Measurements from ENCODE around the gene CCL19.

CCL19 gene

DNA sequence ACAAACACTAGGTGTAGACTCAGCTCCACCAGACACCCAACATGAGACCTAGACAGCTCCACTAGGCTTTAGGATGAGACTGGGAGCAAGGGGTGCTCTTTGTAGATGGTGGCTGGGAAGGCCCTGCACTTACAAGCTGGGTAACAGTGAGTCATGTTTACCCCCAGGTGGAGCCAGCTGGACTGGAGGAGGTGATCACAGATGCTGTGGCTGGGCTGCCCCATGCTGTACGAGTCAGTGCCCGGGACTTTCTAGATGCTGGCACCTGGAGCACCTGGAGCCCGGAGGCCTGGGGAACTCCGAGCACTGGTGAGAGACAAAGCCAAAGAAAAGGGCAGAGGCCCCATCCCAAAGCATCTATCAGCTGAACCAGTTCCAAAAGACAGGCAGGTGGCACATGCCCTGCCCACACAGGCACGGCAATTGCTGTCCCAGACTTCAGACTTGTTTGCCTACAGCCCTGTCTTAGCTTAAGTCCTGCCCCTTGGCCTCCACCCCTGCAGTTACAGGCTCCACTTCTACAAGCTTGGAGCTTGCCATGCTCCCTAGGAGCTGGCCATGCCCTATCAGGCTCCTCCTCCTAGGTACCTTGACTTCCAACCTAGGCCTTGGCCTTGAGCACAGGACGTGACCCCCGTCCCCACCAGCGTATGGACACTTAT lies 31.4 kb downstream of the CCL19 start:
- no peak for DNase-seq (ENCODE audit: low read depth)
- H3K4me3 ChIP-seq (ENCODE audit: low read length) = no peak overlapping the region
- TF ChIP-seq, protein P1, sequence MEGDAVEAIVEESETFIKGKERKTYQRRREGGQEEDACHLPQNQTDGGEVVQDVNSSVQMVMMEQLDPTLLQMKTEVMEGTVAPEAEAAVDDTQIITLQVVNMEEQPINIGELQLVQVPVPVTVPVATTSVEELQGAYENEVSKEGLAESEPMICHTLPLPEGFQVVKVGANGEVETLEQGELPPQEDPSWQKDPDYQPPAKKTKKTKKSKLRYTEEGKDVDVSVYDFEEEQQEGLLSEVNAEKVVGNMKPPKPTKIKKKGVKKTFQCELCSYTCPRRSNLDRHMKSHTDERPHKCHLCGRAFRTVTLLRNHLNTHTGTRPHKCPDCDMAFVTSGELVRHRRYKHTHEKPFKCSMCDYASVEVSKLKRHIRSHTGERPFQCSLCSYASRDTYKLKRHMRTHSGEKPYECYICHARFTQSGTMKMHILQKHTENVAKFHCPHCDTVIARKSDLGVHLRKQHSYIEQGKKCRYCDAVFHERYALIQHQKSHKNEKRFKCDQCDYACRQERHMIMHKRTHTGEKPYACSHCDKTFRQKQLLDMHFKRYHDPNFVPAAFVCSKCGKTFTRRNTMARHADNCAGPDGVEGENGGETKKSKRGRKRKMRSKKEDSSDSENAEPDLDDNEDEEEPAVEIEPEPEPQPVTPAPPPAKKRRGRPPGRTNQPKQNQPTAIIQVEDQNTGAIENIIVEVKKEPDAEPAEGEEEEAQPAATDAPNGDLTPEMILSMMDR (conservative IDR thresholded peaks at IDR 0.05; ENCODE audit: low read depth, low read length) = no peak

DNA sequence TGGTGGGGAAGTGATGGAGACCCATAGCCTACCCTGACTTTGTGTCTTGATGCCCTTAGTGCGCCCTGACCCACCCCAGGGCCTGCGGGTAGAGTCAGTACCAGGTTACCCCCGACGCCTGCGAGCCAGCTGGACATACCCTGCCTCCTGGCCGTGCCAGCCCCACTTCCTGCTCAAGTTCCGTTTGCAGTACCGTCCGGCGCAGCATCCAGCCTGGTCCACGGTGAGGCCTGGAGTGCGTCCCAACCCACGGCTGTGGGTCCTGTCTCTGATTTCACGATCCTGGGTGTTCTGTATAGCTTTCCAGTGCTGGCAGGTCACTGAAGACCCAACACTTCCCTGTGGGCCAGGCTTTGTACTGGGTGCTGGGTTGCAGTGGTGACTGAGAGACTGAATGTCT lies 32.6 kb downstream of the CCL19 start:
- H3K4me3 ChIP-seq (ENCODE audit: low read length) = no peak overlapping the region
- DNase-seq (ENCODE audit: low read depth) = no peak
- TF ChIP-seq, protein P1 (conservative IDR thresholded peaks at IDR 0.05; ENCODE audit: low read depth, low read length) = no peak

DNA sequence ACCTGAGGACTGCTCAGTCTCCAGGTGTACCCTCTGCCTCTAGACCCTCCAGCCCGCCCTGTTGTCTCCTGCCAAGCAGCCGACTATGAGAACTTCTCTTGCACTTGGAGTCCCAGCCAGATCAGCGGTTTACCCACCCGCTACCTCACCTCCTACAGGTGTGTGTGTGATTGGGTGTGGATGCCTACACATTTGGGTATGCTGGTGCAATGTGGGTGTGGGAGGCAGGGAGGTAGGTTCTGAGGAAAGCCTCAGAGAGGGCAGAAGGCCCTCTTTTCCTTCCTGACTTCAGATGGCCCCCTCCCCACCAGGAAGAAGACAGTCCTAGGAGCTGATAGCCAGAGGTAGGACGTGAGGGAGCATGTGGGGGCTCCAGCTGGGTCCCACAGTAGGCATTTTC lies 34.1 kb downstream of the CCL19 start:
- no peak overlapping the region for H3K4me3 ChIP-seq (ENCODE audit: low read length)
- TF ChIP-seq, protein P1 (conservative IDR thresholded peaks at IDR 0.05; ENCODE audit: low read depth, low read length) = no peak
- no peak for DNase-seq (ENCODE audit: low read depth)

DNA sequence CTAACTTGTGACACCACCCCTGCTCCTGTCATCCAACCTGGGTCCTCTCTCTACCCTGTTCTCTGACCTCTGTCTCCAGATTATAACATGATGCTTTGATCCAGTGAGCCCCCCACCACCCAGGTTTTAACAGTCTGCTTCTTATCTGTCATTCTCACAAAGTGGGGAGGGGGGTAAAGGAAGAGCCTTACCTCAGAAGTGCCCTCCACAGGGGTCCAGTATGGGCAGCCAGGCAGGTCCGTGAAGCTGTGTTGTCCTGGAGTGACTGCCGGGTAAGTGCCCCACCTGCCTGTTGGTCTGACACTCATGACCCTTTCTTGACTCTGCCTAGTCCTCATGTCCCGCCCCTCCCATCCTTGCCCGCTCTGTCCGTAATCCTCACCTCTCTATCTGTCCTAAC lies 35.7 kb downstream of the CCL19 start:
- no peak overlapping the region for H3K4me3 ChIP-seq (ENCODE audit: low read length)
- no peak for DNase-seq (ENCODE audit: low read depth)
- TF ChIP-seq, protein P1 (conservative IDR thresholded peaks at IDR 0.05; ENCODE audit: low read depth, low read length) = no peak

GRCh38 chr9:34654323-34655051 lies 36.6 kb downstream of the CCL19 start:
- TF ChIP-seq, protein P1 (conservative IDR thresholded peaks at IDR 0.05; ENCODE audit: low read depth, low read length) = no peak
- no peak overlapping the region for H3K4me3 ChIP-seq (ENCODE audit: low read length)
- no peak for DNase-seq (ENCODE audit: low read depth)

- DNase-seq (ENCODE audit: low read depth) = no peak
- H3K4me3 ChIP-seq (ENCODE audit: low read length) = no peak overlapping the region
These were observed 37.7 kb downstream of the CCL19 start for GRCh38 chr9:34653151-34654072.

More at GRCh38 chr9:34653151-34654072, 37.7 kb downstream of the CCL19 start:
- TF ChIP-seq, protein P1 (conservative IDR thresholded peaks at IDR 0.05; ENCODE audit: low read depth, low read length) = no peak

Data from retinal pigment epithelial cell (primary cell).